GM19240 (cell line): ENCODE results near the gene BAIAP2.
"Not testable (repeated sequence)": the region's sequence is repeated elsewhere in the genome, so short reads cannot be mapped to it uniquely, and the experiment has no call there.

Experiments
- DNase-seq: peaks from one replicate; pipeline ENCODE4 v3.0.0; 2011; ENCODE audit warnings: low spot score; ENCODE audit not compliant: insufficient read length

BAIAP2 gene

DNA sequence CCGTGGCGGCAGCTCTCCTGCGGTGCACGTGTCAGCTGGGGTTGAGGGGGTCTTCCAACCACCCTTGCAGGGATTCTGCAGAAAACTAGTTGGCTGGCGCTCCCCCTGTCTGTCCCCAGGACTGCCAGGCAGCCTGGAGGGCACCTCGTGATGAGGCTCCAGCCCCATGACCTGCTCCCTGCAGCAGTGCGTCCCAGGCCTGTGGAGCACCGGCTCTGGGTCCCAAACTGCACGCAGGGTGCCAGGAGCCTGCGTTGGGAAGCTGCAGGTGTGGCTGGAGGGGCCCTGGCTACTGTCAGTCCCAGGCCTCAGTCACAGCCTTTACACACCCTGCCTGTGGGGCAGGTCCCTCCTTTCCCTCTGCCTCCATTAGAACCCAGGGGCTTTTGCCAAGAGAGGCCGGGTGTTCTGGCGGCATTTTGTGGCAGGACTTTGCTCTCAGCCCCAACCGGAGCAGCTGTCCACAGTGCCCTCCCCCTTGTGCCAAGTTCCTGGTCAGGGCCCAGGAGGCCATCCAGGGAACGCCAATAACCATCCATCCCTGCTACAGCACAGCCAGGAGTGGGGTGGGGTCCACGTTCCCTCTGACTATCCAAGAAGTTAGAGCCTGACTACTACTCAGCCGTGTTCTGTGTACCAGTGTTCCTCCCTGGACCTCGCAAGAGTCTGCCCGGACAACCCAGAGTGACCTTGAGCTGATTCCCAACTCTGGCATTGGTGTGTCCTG, 34.2 kb upstream of the BAIAP2 start:
- no peak for DNase-seq

DNA sequence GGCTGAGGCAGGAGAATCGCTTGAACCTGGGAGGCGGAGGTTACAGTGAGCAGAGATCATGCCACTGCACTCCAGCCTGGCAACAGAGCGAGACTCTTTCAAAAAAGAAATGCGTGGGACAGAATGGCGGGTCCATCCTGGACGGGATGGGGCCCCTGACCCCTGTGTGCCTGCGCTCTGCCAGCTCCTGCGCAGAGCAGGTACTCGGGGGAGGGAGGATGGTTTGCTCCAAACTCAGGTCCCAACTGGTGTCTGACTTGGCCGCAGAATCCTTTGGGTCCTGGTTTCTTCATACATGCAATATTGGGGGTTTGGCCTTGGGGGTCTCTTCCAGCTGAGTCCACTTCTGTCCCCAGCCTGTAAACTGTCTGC, 33.0 kb upstream of the BAIAP2 start:
- DNase-seq, result no peak

- DNase-seq, result no peak
Observed at GRCh38 chr17:81002409-81003361, 32.3 kb upstream of the BAIAP2 start.

DNA sequence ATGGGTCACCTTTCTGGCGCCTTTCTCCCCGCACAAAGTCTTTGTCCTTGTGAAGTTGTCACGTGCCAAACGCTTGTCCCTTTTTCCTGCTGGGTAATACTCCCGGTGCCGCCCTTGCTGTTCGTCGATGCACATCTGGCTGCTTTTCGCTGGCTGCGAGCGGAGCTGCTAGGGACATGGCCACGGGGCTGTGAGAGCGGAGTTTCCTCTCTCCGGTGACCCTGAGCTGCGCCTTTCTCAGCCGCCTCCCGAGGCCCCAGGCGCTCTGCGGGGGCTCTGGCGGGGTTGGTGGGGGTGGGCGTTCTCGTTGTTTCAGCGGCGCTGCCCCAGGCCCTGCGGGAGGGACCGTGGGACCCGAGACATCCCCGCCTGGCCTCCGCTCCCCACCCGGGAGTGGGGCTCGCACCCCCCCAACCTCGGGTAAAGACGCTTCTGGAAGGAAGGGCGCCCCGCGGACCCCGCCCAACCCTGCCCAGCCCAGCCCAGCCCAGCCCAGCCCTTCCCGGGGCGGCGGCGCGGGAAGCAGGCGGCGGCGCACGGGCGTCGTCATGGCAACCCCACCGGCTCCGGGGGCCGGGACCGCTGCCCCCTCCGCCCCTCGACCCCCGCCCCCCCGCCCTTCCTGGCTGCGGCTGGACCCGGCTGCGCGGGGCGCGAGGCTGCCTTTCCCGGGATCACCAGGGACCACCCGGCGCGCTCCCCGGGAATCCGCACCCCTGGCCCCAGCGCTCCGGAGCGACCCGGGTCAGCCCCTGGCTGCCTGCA, 31.1 kb upstream of the BAIAP2 start:
- no peak for DNase-seq

GRCh38 chr17:81006891-81007290, 28.1 kb upstream of the BAIAP2 start:
- DNase-seq, result no peak

- DNase-seq, result no peak
Observed at GRCh38 chr17:81008140-81008539, 26.8 kb upstream of the BAIAP2 start.

- no peak for DNase-seq
Observed at GRCh38 chr17:81009136-81009535, 25.8 kb upstream of the BAIAP2 start.

DNA sequence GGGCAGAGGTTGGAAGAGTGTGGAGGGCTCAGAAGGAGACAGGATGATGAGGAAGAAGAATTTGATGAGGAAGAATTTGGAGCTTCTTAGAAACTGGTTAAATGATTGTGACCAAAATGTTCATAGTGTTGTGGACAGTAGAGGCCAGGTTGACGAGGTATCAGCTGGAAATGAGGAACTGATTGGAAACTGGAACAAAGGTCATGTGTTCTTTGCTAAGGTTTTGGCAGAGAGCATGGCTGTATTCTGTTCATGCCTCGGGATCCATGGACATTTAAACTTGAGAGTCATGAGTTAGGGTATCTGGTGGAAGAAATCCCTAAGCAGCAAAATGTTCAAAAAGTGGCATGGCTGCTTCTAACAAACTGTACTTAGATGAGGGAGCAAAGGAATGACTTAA, 24.0 kb upstream of the BAIAP2 start:
- no peak for DNase-seq

- DNase-seq, result no peak
Observed at GRCh38 chr17:81011951-81012350, 23.0 kb upstream of the BAIAP2 start.

- no peak for DNase-seq
Observed at GRCh38 chr17:81012574-81013447, 22.1 kb upstream of the BAIAP2 start.

- DNase-seq, result no peak
Observed at GRCh38 chr17:81013642-81014041, 21.3 kb upstream of the BAIAP2 start.

- no peak for DNase-seq
Observed at GRCh38 chr17:81015136-81015535, 19.8 kb upstream of the BAIAP2 start.

DNA sequence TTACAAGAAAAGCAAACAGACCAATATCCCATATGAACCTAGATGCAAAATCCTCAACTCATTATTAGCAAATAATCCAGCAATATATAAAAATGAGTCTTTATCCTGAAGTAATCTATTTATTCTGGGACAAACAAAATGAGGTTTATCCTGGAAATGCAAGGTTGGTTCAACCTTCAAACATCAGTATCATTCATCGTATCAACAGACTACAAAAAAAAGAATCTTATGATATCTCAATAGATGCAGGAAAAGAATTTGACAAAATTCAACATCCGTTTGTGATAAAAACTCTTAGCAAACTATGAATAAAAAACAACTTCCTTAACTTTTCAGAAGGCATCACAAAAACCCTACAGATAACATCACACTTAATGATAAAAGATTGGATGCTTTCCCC, 18.4 kb upstream of the BAIAP2 start:
- no peak for DNase-seq

GRCh38 chr17:81017330-81017729, 17.6 kb upstream of the BAIAP2 start:
- DNase-seq, result not testable (repeated sequence)

- DNase-seq, result no peak
Observed at GRCh38 chr17:81018044-81018802, 16.7 kb upstream of the BAIAP2 start.

DNA sequence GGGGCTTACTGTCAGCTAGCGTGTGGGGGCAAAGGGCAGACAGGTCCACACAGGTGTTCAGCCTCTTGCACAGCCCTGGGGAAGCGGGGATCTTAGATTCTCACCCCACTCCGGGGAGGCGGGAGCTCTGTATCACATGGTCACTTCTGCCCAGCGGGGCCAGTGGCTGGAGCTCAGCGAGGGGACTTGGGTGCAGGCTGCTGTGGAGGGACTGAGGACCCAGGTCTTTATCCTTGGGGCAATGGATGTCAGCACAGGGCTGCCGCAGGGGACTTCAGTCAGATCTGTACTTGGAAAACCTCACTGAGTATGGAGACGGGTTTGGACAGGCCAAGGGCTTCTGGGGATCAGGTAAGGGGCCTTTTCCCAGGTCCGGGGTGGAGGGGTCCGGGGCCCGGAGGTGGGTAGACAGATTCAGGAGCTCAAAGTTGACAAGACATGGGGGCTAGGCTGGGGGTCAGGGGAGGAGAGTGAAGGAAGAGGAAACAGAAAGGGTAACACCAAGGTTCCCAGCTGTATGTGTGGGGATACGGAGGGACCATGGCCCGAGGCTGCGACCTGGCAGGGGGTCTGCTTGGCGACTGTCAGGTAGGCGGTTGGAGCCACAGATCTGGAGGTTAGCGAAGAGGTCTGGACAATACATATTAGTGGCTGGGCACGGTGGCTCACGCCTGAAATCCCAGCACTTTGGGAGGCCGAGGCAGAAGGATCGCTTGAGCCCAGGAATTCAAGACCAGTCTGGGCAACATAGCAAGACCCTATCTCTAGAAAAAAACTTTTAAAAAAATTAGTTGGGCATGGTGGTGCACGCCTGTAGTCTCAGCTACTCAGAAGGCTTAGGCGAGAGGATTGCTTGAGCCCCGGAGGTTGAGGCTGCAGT, 15.1 kb upstream of the BAIAP2 start:
- DNase-seq, result no peak

GRCh38 chr17:81020443-81020766, 14.5 kb upstream of the BAIAP2 start:
- DNase-seq, result no peak

DNA sequence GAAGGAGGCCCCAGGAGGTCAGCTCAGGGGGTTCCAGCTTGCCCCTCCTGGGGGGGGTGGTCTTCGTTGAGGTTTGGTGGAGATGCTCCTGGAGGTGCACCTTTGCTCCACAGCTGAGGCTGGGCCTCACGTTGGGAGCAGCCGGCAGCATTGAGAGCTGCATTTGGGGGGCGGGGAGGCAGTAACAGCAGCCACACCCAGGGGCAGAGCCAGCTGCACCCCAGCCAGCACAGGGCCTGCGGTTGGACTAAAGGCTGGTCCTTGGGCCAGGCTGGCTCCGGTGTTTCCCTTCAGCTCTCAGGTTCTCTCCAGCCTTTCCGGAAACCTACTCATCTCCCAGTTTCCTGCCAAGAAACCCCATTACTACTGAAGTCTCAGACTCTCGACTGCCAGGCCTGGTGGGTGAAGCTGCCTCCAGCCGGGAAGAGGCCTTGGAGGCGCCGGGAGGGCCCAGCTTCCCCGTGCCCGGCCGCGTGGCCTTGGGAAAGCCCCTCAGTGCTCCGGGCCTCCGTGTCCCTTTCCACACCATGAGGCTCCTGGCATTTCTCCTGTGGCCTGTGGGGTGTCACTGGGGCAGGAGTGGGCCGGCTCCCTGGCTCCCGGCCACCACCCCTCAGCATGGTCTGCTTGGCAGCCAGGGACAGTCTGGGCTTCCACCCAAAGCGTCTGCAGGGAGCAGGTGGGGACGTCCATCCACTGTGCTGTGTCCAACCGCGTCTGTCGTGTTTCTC, 14.0 kb upstream of the BAIAP2 start:
- no peak for DNase-seq
